K562 (cell line): ENCODE data around the gene TPD52L2. TPM values are rescaled to one million over a fixed set of nuclear protein-coding genes. Genes with fewer than 3 reads are reported as not detected.
A peak's percentile ranks its signal among the peaks of the same experiment; 100 is the strongest.

ENCODE experiments used
- ESRRB ChIP-seq: fragments of 250-450 bp; sonication (Bioruptor Pico); IDR thresholded peaks from 2 replicates; pipeline ENCODE4 v1.5.0; 2020; ENCODE audit warnings: mild to moderate bottlenecking, moderate library complexity, borderline replicate concordance
- NR2C2 ChIP-seq, 2 experiments: fragments of 200-800 bp in 1 of 2; sonication (Bioruptor generic) in 1 of 2; sonication (generic) in 1 of 2; formaldehyde crosslinking in 1 of 2; IDR thresholded peaks; 2 replicates each; pipeline versions ENCODE4 v1.6.1 to v1.8.0; 2016 to 2022; ENCODE audit warnings: mild to moderate bottlenecking in 1 of 2, missing compliant biosample characterization in 1 of 2, missing genetic modification characterization in 1 of 2, missing genetic modification reagents in 1 of 2
- RBBP5 ChIP-seq: fragments of 200-600 bp; sonication (generic); IDR thresholded peaks from 2 replicates; pipeline ENCODE4 v1.6.1; 2012; ENCODE audit warnings: borderline replicate concordance, mild to moderate bottlenecking, low read length, control low read depth, inconsistent platforms; ENCODE audit not compliant: insufficient read depth, poor library complexity, severe bottlenecking
- ZNF143 ChIP-seq: sonication (generic); formaldehyde crosslinking; IDR thresholded peaks from 2 replicates; pipeline ENCODE4 v1.9.0; 2022; ENCODE audit warnings: mild to moderate bottlenecking, missing genetic modification reagents
- ZNF324 ChIP-seq: fragments of 250-450 bp; sonication (Bioruptor Pico); IDR thresholded peaks from 2 replicates; pipeline ENCODE4 v1.4.0; 2020; ENCODE audit warnings: mild to moderate bottlenecking
- polyA plus RNA-seq, 8 experiments: library from polyadenylated mRNA; depleted of rRNA in 4 of 8; stranded (reverse) in 5 of 8; unstranded in 3 of 8; fragments of >200 nt; fragmentation: Nextera tagmentation in 2 of 8; fragmentation: Illumina TruSeq in 1 of 8; extraction: Ambion mirVana in 2 of 8; extraction: Trizol in 1 of 8; gene quantifications; 2 replicates each; pipeline versions ENCODE4 v1.2.1 to v1.2.3, GENCODE V29; 2011 to 2014; ENCODE audit warnings: inconsistent platforms in 1 of 8, missing spikeins in 1 of 8
- total RNA-seq, 7 experiments: library from RNA; depleted of rRNA in 6 of 7; stranded (reverse); fragments of >200 nt in 6 of 7; fragmentation: Illumina TruSeq in 2 of 7; extraction: Trizol in 2 of 7; gene quantifications; 2 replicates each; pipeline versions ENCODE4 v1.2.1 to v1.2.3, GENCODE V29; 2011 to 2021; ENCODE audit warnings: low replicate concordance in 1 of 7
- TF ChIP-seq, protein P1 (sequence below): fragments of 450-650 bp; formaldehyde crosslinking; IDR thresholded peaks from 2 replicates; pipeline ENCODE4 v1.4.0; 2020; ENCODE audit warnings: mild to moderate bottlenecking, moderate library complexity
- TF ChIP-seq, protein P2 (sequence below): sonication (generic); formaldehyde crosslinking; IDR thresholded peaks from 2 replicates; pipeline ENCODE4 v1.8.1; 2023; ENCODE audit warnings: mild to moderate bottlenecking, missing genetic modification reagents

The TPD52L2 gene
- total and polyA plus RNA-seq, 9 of the 15 experiments (the other 6 are each of a cell fraction or from before 2014, with no cell fraction given), result 1.9 to 117 (median 74.6) TPM

DNA sequence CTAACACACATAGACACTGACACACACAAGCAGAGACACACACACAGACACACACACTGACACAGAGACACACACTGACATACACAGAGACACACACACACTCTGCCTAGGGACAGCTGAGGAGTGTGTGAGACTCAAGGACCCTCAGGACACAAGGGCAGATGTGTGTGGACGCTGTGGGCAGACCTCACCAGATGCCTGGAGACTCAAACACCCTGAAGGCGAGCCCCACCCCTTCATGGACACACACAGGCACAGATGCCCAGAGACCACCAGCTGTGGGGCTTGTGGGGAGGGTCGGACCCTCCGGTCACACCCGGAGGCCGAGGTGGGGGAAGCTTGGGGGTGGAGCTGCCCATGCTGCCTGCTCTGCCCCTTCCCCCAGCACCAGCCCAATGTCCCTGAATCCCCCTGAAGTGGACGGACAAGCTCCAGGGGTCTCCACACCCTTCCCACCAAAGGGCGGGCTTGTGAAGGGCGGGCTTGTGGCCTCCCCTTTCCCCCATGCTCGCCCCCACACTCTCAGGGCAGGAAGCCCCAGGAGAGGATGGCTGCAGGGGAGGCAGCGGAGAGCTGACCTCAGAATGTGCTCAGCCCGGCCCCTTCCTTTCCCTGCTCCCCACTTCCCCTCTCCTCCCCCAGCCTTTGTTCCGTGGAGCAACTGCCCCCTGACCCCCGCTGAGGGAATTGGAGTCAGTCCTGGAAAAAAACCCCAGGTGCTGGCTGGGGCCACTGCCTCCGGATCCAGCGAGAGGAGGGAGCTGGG is 17.6 kb upstream of the TPD52L2 start (continued):
- TF ChIP-seq NR2C2 (CRISPR knock-in tag; IDR thresholded peaks at IDR 0.05) (no peak), NR2C2 (tag; IDR thresholded peaks at IDR 0.05) (peak; percentile 17; the same call in 1 of the 2 replicates), ZNF324 (CRISPR knock-in tag) (no peak), ZNF143 (CRISPR knock-in tag) (0 out of 2 replicates have a peak, but pooled peaks have one; percentile 18), RBBP5 (peak; percentile 34), ESRRB (no peak)
- TF ChIP-seq, protein P1, sequence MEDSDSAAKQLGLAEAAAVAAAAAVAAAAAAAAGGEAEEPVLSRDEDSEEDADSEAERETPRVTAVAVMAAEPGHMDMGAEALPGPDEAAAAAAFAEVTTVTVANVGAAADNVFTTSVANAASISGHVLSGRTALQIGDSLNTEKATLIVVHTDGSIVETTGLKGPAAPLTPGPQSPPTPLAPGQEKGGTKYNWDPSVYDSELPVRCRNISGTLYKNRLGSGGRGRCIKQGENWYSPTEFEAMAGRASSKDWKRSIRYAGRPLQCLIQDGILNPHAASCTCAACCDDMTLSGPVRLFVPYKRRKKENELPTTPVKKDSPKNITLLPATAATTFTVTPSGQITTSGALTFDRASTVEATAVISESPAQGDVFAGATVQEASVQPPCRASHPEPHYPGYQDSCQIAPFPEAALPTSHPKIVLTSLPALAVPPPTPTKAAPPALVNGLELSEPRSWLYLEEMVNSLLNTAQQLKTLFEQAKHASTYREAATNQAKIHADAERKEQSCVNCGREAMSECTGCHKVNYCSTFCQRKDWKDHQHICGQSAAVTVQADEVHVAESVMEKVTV (CRISPR knock-in tag), result no peak
- TF ChIP-seq, protein P2, sequence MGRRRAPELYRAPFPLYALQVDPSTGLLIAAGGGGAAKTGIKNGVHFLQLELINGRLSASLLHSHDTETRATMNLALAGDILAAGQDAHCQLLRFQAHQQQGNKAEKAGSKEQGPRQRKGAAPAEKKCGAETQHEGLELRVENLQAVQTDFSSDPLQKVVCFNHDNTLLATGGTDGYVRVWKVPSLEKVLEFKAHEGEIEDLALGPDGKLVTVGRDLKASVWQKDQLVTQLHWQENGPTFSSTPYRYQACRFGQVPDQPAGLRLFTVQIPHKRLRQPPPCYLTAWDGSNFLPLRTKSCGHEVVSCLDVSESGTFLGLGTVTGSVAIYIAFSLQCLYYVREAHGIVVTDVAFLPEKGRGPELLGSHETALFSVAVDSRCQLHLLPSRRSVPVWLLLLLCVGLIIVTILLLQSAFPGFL (CRISPR knock-in tag), result no peak
